Mucosa of gallbladder (tissue), 1 donor: Measurements from ENCODE around the gene HEPHL1. TPM values are rescaled to one million over a fixed set of nuclear protein-coding genes. Genes with fewer than 3 reads are reported as not detected.
"Not testable (repeated sequence)": the region's sequence is repeated elsewhere in the genome, so short reads cannot be mapped to it uniquely, and the experiment has no call there.

Source experiments
- DNase-seq: peaks from one replicate; pipeline ENCODE4 v3.0.0-alpha.2; 2020; ENCODE audit warnings: low spot score
- total RNA-seq: library from RNA; stranded (reverse); gene quantifications from one replicate; pipeline ENCODE4 v1.2.1, GENCODE V29; 2021
- donor health status: DM: no; HTN: no; CAD: no.

Gene HEPHL1
- total RNA-seq, 1 donor from 2014 or later, result not detected

- DNase-seq, result no peak
Observed at GRCh38 chr11:94089341-94089740, 68.2 kb downstream of the HEPHL1 start.

DNA sequence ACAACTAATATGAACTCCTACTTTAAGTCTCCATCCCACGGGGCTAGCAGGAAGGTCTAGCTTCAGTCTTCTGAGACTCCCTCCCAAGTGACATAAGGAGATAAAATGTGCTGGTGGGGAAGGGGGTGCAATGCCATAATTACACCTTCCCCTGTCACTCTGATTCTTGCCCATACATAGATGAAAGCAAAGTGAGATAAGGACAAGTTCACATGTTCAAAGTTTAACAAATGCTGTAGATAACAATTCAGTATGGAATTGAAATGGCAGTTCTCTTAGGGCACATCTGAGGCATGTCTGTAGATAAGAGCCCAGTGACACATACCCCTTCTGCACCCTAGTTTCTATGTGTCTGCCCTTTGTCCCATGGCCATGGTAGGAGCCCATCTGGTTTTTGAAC, 69.2 kb downstream of the HEPHL1 start:
- no peak for DNase-seq

- no peak for DNase-seq
Observed at GRCh38 chr11:94091091-94091490, 69.9 kb downstream of the HEPHL1 start.

GRCh38 chr11:94100253-94100652, 79.1 kb downstream of the HEPHL1 start:
- DNase-seq, result no peak

DNA sequence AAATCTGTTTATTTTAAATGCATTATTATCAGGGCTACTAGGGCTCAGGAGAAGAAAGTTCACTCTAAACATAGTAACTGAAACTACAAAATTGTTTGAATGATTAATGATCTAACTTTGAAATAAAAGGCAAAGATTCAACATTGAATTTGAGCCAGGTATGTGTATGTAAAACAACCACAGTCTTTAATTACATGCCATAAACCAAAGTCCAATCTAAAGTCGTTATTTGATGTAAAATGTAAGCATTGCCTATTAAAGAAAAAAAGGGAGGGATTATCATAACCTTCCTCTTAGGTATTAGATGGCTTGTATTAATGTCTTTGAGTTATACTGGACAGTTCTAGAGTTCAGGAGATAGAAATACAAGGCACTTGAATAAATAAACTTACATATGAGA, 82.3 kb downstream of the HEPHL1 start:
- no peak for DNase-seq

DNA sequence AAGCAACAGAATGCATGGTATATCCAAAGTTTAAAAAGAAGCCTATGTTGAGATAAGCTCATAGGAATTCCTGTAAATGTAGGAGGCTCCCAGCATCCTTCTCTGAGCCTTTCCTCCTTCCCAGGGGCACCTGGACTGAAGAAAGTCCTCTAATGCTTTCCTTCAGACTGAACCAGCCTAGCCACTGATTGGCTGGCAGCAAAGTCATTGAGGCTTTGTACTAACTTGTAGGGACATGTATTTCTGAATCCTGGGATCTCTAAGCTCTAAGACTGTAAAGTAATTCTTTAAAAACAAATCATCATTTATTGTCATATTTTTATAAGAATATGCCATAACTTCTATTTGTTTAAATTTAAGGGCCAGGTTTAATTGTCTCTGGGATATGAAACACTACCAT, 83.6 kb downstream of the HEPHL1 start:
- DNase-seq, result no peak

DNA sequence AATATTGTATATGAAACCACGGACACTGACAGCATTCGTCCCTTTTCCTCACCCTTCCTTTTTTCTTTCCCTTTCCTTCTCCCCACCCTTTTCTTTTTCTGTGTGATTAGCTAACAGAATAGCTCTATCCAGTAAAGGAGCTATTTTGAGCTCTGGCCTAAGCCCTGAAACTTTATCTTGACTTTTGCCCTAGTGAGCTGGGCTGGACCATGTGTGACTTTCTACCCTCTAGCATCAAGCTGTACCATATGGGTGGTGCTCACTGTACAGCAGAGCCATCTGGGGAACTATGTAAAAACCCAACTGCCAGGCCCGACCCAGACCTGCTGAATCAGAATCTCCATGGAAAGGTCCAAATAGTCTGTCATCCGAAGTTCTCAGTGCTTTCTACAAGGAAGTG, 85.6 kb downstream of the HEPHL1 start:
- no peak for DNase-seq

DNA sequence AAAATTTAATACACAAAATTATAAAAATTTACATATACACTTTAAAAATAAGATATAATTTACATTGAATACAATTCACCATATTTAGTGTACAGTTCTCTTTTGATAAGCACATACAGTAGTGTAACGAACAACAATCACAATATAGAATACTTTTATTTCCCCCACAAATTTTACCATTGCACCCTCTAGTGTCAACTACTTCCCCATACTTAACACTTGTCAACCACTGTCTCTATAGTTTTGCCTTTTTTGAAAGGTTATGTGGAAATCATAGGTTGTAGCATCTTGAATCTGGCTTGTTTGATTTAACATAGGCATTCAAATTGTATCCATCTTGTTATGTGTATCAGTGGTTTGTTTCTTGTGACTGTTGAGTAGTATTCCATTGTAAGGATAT, 86.2 kb downstream of the HEPHL1 start:
- DNase-seq, result no peak

DNA sequence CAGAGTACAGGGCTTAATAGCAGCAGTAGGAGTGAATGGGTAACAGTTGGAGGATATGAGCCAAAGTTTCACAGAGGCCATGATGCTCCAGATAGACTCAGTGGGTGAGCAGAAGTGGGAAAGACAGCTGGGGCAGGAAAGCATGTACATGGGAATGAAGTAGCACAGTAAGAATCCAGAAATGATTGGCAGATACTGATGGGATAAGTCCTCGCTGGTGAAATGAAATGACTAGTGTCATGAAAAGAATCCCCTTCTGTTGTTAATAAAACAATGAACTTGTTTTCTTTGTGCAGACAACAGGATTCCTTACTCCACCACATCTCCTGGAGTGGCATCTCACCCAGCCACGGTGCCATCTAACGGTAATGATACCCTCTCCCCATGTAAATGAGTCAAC, 90.1 kb downstream of the HEPHL1 start:
- no peak for DNase-seq

- no peak for DNase-seq
Observed at GRCh38 chr11:94111660-94112059, 90.5 kb downstream of the HEPHL1 start.

DNA sequence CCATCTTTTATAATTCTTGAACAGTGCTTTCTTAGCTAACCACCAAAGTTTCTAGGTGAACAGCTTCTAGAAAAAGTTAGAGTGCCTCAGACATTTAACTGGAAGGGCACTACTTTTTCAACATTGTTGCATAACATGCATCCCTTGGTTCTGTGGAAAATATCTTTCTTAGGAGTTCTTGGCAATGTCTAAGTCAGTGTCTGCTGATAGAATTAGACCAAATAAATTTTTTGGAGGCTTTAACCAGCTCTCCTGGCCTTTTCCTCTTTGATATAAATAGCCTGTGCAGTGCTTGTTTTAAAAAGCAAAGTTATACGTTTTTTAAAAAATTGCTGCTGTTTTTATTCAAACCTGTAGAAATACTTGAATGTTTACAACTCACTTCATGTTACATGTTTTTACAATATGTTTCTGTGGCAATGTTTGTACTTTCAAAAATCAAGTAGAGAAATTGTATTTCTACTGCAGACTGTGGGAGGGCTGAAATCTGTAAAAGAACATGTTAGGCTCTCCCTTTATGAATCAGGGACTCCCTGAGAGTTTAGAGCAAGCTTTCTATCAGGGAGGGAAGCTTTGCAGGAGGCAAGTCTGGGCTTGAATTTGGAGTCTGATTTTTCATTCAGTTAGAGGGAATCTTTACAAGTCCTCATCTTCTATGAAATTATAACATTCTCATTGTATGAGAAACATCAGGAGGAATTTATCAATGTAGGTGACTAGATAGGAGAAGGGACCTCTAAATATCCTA, 91.2 kb downstream of the HEPHL1 start:
- DNase-seq, result no peak

- DNase-seq, result no peak
Observed at GRCh38 chr11:94117197-94117574, 96.0 kb downstream of the HEPHL1 start.

- no peak for DNase-seq
Observed at GRCh38 chr11:94117871-94118270, 96.7 kb downstream of the HEPHL1 start.

DNA sequence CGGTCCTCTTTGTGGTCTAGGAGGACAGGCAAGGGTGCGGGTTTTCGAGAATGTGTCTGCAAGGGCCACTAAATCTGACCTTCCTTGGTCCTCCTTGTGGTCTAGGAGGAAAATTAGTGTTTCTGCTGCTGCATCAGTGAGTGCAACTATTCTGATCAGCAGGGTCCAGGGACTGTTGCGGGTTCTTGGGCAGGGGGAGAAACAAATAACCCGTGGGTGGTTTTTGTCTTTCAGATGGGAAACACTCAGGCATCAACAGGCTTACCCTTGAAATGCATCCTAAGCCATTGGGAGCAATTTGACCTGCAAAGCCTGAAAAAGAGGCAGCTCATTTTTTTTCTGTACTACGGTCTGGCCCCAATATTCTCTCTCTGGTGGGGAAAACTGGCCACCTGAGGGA, 98.5 kb downstream of the HEPHL1 start:
- not testable (repeated sequence) for DNase-seq

DNA sequence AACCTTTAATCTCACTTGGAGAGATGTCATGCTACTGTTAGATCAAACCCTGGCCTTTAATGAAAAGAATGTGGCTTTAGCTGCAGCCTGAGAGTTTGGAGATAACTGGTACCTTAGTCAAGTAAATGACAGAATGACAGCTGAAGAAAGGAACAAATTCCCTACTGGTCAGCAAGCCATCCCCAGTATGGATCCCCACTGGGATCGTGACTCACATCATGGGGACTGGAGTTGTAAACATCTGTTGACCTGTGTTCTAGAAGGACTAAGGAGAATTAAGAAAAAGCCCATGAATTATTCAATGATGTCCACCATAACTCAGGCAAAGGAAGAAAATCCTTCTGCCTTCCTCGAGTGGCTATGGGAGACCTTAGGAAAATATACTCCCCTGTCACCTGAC, 99.4 kb downstream of the HEPHL1 start:
- not testable (repeated sequence) for DNase-seq

DNA sequence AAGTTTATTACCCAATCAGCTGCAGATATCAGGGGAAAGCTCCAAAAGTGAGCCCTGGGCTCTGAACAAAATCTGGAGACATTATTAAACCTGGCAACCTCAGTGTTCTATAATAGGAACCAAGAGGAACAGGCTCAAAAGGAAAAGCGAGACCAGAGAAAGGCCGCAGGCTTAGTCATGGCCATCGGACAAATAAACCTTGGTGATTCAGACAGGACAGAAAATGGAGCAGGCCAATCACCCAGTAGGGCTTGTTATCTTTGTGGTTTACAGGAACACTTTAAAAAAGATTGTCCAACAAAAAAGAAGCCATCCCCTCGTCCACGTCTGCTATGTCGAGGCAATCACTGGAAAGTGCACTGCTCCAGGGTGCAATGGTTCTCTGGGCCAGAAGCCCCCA, 99.8 kb downstream of the HEPHL1 start:
- no peak for DNase-seq

DNA sequence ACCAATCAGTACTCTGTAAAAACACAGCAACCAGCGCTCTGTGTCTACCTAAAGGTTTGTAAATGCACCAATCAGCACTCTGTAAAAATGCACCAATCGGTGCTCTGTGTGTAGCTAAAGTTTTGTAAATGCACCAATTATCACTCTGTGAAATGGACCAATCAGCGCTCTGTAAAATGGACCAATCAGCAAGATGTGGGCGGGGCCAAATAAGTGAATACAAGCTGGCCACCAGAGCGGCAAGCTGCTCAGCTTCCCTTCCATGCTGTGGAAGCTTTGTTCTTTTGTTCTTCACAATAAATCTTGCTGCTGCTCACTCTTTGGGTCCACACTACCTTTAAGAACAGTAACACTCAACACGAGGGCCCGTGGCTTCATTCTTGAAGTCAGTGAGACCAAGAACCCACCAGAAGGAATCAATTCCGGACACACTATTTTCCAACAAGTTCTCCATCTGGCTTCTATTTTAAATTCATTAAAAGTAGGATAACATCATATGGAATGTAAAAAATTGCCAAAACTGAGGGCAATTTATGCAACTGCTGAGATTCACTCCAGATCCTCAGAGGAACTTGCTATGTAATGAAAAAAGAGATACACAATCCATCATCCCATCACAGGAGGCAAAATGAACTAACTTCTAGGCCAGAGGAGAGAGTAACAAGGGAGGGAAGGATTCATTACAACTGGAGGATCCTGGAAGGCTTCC, 104.4 kb downstream of the HEPHL1 start:
- DNase-seq, result no peak

DNA sequence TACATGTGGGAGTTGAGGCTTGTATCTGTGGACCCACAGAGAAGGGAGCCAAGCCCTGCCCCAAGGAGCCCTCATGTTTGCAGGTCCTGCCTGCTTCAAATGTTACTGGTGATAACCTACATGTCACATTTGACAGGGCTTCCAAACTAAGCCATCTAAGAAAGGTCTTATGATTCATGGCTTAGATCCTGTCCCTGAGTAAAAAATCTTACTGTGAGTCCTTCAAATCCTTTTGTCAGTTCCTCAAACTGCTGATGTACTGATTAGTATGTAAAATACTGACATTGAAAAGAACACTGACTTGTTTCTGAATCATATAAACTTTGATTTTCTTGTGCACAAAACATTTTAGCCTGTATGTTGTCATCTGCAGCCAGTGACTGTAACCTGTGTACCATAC, 106.5 kb downstream of the HEPHL1 start:
- no peak for DNase-seq

DNA sequence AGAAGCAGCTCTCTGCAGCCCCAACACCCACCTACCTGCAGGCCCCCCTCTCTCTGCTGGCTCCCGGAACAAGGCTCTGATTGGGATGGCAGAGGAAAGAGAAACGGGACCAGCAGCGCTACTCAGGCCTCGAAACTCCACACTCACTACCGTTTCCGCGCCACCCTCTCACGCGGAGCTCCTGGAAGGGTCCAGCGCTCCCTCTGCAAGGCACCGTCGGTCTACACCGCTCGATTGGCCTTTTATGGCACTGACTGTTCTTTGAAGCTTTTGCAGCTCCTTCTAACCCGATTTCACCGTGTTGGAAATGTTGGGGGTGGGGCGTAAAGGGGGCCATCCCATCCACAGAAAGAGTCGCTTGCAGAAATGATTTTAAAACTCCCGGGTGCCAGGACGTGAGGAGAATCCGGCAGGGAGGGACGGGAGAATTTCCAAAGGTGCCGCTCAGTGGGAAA, 107.2 kb downstream of the HEPHL1 start:
- peak; percentile 24 for DNase-seq

GRCh38 chr11:94128746-94129511, 107.8 kb downstream of the HEPHL1 start, which contains the start of gene PANX1:
TSS of gene PANX1 (plus strand) at chr11:94128841. CDS start at chr11:94129313, 472 bp downstream.
- DNase-seq, result peak; percentile 71

DNA sequence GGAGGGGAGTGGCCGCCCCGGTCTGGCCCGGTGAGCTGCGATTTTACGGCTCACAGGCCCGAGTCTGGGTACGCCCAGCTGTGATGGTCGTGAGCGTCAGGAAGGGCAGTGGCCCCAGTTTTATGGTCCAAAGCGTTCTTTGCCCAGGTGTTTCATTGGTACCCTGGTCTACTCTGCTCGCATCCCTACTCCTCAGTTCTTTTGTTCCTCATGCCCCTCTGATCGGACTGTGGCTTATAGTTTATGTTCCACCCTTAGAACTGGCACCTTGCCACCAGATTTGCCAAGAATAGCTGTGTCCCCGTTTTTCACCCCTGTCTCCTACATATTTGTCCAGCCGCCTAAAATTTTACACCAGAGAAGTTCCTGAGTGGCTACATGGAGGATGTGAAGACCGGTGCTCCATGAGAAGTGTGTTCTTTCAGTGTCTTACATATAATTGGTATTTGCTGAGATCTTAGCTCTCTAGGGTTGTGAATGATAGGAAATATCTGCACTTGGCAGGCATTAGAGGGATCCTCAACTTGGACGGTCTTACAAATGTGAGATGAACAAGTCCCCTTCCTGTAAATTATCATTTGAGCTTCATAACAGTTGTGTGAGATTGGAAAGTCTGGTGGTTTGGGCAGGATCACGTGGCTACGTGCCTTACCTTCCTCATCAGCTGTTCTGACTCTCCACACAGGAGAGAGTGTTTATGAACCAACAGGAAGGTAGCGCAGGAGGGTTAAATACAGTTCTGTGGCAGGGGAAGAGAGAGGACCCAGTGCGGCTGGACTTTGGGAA, 108.6 kb downstream of the HEPHL1 start:
- peak; percentile 18 for DNase-seq
